HG03095 (cell line): Measurements from ENCODE around the gene LENG8.
"Not testable (repeated sequence)": the region's sequence is repeated elsewhere in the genome, so short reads cannot be mapped to it uniquely, and the experiment has no call there.

Experiments used
- ATAC-seq: cut with Tn5 transposase; IDR thresholded peaks from one replicate; pipeline ENCODE4 v1.9.1; 2021; ENCODE audit warnings: moderate library complexity; ENCODE audit not compliant: unreplicated experiment

Gene LENG8

DNA sequence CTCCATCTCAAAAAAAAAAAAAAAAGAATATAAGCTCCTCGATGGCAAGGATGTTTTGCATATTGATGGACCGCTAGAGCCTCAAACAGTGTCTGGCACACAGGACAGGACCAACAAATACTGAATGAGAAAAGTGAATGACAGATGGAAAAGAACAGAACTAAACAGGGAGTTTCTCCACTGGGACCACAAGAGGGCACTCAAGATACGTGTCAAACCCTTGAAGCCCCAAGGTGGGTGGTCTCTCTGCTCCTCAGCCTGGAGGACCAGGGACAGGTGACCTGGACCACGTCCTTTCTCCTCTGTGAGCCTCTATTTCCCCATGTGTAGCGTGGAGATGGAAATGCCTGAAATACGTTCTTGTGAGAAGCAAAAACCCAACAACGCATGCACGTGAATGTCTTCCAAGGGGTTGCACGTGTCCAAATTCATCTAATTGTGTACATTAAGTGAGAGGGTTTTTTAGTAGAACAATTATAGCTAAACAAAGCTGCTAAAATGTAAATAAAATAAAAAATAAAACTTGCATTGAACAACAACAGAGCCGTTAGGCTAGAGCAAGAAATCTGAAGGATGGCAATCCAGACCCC, 29.8 kb downstream of the LENG8 start:
- ATAC-seq = no peak

DNA sequence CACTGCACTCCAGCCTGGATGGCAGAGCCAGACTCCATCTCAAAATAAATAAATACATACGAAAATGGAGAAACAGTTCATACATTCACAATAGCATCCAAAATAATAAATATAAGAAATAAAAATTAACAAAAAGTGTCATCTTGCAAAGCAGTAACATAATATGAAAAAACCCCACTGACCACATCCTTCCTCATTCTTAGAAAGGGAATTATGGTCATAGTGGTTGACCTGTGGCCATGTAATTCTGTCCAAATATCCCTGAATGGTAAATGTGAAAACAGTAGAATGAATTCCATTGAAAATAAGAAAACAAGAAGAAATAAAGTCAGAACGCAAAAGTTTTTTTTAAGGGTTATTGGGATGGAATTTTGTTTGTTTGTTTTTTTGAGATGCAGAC, 31.1 kb downstream of the LENG8 start:
- ATAC-seq = no peak

DNA sequence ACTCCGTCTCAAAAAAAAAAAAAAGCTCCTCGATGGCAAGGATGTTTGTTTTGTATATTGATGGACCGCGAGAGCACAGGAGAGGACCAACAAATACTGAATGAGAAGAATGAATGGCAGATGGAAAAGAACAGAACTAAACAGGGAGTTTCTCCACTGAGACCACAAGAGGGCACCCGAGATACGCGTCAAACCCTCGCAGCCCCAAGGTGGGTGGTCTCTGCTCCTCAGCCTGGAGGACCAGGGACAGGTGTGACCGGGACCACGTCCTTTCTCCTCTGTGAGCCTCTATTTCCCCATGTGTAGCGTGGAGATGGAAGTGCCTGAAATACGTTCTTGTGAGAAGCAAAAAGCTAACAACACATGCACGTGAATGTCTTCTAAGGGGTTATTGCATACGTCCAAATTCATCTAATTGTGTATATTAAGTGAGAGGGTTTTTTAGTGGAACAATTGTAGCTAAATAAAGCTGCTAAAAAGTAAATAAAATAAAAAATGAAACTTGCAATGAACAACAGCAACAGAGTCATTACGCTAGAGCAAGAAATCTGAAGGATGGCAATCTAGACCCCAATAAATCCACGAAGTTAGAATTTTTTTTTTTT, 32.4 kb downstream of the LENG8 start:
- no peak for ATAC-seq

DNA sequence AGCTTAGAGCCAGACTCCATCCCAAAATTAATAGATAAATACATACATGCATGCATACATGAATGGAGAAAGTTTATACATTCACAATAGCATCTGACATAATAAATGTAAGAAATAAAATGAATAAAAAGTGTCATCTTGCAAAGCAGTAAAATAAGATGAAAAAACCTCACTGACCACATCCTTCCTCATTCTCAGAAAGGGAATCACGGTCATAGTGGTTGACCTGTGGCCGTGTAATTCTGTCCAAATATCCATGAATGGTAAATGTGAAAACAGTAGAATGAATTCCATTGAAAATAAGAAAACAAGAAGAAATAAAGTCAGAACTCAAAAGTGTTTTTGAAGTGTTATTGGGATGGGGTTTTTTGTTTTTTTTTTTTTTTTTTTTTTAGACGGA, 33.9 kb downstream of the LENG8 start:
- no peak for ATAC-seq

DNA sequence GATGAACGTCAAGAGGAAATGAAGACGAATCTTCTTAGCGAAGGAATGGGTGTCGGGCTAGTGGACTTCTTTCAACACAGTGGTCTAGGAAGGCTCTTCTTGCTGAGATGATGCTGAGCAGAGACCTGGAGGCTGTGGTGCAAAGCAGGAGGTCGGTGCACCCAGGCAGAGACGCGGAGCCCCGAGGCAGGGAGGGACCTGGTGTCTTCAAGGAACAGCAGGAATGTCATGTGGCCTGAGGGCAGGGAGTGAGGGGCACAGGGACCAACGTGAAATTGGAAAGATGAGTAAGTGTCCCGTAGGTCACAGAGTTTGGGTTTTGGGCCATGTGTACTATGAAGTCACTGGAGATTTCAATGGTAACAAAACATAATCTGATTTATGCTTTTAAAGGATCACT, 35.5 kb downstream of the LENG8 start:
- ATAC-seq = no peak

DNA sequence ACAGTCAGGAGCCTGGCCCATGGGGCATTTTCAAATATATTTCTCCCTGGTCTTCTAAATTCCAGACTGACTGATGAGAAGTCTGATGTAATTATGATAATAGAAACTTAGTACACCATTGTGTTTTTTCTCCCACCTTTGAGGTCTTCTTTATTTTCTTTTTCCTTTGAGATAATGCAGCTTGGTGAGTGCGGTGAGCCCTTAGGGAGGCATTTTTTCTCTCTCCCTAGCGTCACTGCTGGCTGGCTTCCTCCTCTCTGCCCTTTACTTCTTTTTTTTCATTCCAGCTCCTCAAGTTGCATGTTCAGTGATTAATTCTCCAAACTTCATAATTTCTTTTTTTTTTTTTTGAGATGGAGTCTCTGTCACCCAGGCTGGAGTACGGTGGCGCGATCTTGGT, 36.9 kb downstream of the LENG8 start:
- ATAC-seq = no peak

DNA sequence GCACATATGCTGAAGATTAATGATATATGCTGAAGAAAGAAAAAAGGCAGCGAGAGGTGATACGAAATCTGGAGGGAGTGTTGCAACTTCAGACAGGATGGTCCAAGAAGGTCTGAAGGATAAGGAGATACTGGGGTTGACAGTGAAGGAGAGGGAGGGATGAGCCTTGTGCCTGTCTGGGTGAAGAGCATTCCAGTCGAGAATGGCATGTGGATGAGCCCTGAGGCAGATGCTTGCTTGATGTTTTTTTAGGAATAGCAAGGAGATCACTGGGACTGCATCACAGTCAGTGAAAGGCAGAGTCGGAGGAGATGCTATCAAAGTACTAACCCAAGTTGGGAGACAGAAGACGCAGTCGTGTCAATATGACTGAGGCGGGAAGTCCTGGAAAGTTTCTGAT, 40.3 kb downstream of the LENG8 start:
- no peak for ATAC-seq

DNA sequence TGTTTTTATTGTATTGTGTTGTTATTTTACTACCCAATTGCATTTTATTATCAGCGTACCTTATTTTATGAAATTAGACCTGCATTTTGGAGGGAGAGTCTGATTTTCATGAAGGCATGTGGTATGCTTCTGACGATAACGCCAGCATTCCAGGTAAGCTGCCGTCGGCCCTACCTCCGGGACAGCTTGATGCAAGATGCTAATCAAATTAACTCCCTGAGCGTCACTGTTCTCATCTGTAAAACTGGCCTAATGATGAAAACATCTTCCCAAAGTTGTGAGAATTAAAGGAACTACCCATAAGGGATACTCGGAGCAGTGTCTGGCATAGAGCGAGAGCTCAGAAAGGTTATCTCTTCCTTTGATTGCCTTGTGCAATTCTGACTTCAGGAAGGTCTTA, 40.8 kb downstream of the LENG8 start:
- no peak for ATAC-seq

DNA sequence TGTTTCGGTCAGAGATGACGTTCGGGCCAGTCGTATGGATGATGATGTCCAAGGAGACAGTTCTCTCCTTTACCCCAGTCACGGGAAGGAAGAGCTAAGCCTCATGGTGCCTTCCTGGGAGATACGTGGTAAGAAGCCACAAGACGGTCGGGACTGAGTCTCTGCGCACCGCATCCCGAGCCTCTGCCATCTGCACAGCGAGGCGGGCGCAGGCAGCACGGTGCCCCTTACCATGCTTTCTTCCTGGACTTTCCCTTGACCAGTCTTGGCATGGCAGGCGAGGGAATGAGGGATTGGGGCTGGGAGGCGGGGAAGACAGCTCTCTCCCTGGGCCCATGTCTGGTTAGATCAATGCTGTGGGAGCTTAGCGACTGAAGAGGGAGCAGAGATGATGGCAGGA, 43.6 kb downstream of the LENG8 start:
- ATAC-seq = no peak

DNA sequence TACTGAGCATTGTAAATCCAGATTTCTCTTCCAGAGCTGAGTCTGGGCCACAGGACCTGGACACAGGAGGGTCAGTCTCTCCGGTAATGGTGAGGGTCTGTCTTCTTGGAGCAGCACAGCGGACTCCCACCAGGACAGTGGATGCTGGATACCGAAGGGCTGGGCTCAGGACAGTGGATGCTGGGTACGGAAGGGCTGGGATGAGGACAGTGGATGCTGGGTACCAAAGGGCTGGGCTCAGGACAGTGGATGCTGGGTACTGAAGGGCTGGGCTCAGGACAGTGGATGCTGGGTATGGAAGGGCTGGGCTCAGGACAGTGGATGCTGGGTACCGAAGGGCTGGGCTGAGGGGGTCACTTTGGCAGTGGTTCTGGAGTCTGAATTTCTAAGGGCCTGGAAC, 44.1 kb downstream of the LENG8 start:
- not testable (repeated sequence) for ATAC-seq

DNA sequence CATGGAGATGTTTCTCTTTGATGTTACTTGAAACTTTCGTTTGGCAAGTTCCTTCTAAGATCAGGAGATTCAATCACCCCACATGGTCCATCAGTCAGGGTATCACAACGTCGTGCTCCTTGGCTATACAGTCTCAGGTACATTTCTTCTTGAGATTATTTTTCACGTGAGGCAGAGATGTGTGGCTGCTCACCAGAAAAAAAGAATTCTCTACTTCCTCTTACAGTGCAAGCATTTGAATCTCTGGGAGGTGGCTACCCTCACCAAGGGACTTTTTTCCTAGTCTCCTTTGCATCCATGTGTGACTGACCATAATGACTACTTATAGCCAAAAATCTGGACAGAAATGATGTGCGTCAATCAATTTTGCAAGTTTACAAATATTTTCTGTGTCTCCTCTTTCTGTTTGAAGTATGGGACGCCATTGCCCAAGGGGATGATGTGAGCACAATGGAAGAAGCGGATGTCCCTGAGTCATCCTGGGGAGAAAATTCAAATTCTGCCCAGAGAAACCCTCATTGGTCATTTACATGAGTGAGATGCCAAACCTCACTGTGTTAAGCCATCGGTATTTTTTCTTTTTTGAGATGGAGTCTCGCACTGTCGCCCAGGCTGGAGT, 45.1 kb downstream of the LENG8 start:
- ATAC-seq = no peak

DNA sequence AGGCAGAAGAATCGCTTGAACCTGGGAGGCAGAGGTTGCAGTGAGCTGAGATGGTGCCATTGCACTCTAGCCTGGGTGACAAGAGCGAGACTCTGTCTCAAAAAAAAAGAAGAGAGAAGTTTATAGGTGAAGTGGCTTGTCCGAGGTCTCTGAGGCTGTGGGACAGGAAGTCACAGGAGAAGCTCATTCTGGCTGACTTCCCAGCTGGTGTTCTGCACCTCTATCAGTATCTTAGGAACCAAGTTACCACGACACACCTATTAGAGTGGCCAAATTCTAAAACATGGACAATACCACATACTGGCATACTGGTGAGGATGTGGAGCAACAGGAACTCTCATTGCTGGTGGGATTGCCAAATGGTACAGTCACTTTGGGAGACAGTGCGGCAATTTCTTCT, 46.3 kb downstream of the LENG8 start:
- not testable (repeated sequence) for ATAC-seq

DNA sequence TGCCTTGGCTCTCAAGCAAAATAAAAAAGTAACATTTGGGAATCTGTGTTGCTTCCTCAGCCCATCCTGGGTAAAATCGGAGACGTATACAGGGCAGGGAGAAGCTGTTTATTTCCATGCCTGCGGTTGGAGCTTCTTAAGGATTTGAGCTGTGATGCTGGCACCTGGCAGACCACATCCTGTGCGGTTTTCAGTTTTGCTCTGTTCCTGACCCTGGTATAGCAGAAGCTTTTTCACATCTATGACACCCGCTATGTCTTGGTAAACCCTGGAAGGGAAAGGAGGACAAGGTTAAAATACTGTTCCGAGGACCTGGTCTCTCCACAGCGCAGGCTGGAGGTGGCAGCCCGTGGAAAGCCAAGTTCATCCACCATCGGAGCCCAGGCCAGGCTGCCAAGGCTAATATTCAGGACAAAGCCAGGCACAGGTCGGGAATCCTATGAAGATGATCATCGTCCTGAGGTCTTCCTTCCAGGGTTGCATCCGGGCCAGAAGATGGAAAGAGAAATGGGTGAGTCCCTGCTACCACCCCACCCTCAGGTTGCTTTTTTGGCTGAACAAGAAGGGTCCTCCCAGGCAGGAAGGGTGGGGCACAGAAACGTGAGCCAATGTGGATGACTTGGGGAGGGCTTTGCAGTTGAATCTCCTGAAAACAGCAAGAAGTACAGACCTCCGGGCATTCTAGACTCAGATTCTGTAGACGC, 48.9 kb downstream of the LENG8 start:
- not testable (repeated sequence) for ATAC-seq

DNA sequence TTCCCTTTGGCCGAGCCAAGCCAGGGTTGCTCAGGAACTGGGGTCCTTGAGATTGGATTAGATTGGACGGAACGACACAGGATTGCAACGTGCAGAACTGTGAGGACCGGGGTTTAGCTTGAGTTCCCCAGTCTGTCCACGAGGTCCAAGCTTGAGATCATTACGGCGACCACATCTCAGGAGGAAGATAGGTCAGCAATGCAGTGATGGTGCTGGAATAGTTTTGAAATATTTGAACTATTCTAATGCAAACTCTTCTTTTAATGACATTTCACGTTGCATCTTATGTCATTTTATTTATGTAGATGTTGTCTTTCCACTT, 49.4 kb downstream of the LENG8 start:
- ATAC-seq = not testable (repeated sequence)

DNA sequence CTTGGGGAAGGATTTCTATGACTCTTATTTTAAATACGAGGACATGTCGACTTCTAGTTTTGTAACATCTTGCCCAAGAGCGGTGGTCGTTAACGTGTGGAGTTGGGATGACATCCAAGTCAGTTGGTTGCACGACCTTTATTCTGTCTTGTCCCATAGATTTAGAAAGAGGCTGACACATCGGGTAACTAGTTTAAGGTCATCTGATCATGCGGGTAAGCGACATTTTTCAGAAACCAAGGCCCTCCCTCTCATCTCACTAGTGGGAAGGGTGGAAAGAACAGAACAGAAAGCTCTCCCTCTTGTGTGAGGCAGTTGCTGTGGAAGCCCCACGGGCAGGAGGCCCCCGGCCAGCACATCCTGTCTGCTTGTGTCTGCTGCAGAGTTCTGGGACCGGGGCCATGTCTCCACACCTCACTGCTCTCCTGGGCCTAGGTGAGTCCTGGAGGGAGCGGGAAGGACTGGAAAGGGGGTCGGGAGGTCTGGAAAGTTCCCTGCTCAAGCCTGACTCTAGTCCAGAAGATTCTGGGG, 53.6 kb downstream of the LENG8 start, which contains the start of gene LAIR2:
TSS of gene LAIR2 (plus strand) at position 314 of the 531 bp plus-strand sequence. CDS start at position 402, 88 bp downstream.
- ATAC-seq = no peak

DNA sequence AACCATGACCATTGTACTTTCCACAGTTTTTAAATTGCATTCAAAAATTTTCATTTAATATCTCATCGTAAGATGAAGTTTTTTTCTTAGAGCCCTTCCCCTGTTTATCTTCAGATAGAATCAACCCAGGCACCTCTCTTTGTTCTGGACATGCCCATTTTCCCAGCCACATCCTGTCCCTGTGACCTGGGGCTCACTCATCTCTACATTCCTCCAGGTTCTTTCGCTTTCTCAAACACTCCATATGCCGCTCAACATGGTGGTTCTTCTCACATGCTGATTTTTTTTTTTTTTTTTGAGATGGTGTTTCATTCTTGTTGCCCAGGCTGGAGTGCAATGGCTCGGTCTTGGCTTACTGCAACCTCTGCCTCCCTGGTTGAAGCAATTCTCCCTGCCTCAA, 56.5 kb downstream of the LENG8 start:
- ATAC-seq = not testable (repeated sequence)

DNA sequence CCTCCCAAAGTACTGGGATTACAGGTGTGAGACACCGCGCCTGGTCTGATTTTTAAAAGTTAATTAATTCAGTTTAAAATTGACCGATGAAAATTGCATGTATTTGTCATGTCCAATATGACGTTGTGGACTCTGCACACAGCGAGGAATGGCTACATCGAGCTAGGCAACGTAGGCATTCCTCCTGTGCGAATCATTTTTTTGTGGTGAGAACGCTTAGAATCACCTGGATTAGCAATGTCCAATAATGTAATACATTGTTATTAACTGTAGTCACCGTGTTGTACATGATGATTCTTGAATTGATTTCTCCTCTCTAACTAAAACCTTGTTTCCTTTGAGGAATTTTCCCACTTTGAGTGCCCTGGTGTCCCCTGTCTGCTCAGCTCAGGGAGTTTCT, 57.1 kb downstream of the LENG8 start:
- ATAC-seq = no peak

DNA sequence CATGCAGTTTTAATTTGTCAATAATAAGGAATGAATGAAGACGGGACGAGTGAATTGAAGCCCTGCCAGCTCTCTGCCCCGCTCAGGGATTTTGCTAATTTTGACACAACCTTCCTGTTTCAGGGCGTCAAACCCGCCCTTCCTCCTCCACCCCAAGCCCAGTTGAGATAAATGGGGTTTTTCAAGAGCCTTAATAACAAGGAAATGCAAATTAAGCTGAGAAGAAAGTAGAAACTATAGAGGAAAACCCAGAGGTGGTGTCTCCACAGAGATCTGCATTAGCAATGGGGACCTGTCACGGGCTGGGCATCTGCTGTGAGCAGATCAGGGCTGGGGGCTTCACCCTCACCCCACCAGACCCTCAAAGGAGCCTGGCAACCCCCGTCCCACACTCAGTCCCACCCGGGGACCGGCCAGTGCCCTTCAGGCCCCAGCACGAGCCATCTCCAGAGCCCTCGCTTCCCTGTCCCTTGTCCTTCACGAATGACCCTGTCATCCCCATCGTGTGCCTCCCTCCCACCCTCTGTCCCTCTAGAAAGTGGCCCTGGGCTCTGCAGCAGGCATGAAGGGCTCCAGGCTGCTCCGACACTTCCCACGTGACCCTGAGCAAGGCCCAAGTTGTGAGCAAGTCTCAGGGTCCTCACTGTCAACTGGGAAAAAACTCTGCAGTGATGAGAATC, 58.2 kb downstream of the LENG8 start:
- ATAC-seq = not testable (repeated sequence)

DNA sequence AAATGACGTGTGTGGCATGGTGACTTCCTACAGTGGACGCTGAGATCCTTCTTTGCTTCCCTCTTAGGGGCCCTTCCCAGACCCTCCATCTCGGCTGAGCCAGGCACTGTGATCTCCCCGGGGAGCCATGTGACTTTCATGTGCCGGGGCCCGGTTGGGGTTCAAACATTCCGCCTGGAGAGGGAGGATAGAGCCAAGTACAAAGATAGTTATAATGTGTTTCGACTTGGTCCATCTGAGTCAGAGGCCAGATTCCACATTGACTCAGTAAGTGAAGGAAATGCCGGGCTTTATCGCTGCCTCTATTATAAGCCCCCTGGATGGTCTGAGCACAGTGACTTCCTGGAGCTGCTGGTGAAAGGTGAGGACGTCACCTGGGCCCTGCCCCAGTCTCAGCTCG, 58.8 kb downstream of the LENG8 start:
- no peak for ATAC-seq

DNA sequence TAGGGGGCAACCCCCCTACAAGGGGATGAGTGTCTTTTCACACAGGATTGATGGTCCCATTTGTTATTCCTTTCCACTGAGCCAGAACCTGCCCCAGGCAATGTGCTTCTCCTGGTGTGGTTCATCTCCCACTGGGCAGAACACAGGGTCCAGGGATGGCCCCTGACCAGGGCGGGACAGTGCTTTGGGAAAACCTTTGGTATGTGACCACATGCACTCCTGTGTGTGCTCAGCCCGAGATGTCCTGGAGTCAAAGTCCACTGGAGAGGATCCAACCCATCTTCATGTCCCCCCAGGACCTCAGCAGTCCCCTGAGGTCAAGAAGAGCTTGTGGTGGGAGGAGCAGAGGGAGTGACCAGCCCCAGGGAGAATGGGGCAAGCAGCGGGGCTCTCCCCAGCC, 59.5 kb downstream of the LENG8 start:
- ATAC-seq = not testable (repeated sequence)
